HepG2 (cell line): Measurements from ENCODE around the gene GAREM2. TPM values are rescaled to one million over a fixed set of nuclear protein-coding genes. Genes with fewer than 3 reads are reported as not detected.

Experiments used
- AGO1 ChIP-seq: fragments of 200-400 bp; formaldehyde crosslinking; IDR thresholded peaks from 2 replicates; pipeline ENCODE4 v1.6.1; 2017; ENCODE audit warnings: mild to moderate bottlenecking, low read depth, low read length, moderate library complexity; ENCODE audit not compliant: poor library complexity, severe bottlenecking
- CENPBD1 ChIP-seq: sonication (generic); formaldehyde crosslinking; IDR thresholded peaks from 2 replicates; pipeline ENCODE4 v1.8.0; 2022; ENCODE audit warnings: missing genetic modification reagents, low read depth, mild to moderate bottlenecking, borderline replicate concordance
- CREBL2 ChIP-seq: sonication (generic); formaldehyde crosslinking; IDR thresholded peaks from 2 replicates; pipeline ENCODE4 v1.8.1; 2023; ENCODE audit warnings: missing genetic modification reagents, mild to moderate bottlenecking, borderline replicate concordance
- CTCF ChIP-seq: sonication (generic); formaldehyde crosslinking; IDR thresholded peaks from 2 replicates; pipeline ENCODE4 v1.5.0; 2020; ENCODE audit warnings: mild to moderate bottlenecking, missing genetic modification reagents, moderate library complexity
- HMGXB3 ChIP-seq: sonication (generic); formaldehyde crosslinking; IDR thresholded peaks from 2 replicates; pipeline ENCODE4 v1.4.0; 2020; ENCODE audit warnings: missing genetic modification reagents, borderline replicate concordance
- HNF4G ChIP-seq, 2 experiments: sonication (generic) in 1 of 2; formaldehyde crosslinking in 1 of 2; IDR thresholded peaks; 2 replicates each; pipeline versions ENCODE4 v1.4.0 to v1.6.1; 2011 to 2020; ENCODE audit warnings: borderline replicate concordance in 2 of 2, low read depth in 2 of 2, mild to moderate bottlenecking in 2 of 2, low read length in 1 of 2, missing genetic modification reagents in 1 of 2, moderate library complexity in 1 of 2
- MAF1 ChIP-seq: sonication (generic); formaldehyde crosslinking; IDR thresholded peaks from 2 replicates; pipeline ENCODE4 v1.5.0; 2020; ENCODE audit warnings: missing genetic modification reagents, borderline replicate concordance
- MTF2 ChIP-seq: sonication (generic); formaldehyde crosslinking; IDR thresholded peaks from 2 replicates; pipeline ENCODE4 v1.5.0; 2020; ENCODE audit warnings: missing genetic modification reagents, borderline replicate concordance
- NFYC ChIP-seq: IDR thresholded peaks from 2 replicates; pipeline ENCODE4 v1.6.1; 2016; ENCODE audit warnings: missing genetic modification reagents, missing compliant biosample characterization
- SPEN ChIP-seq: sonication (generic); formaldehyde crosslinking; IDR thresholded peaks from 2 replicates; pipeline ENCODE4 v1.5.1; 2020; ENCODE audit warnings: low read depth, mild to moderate bottlenecking, missing genetic modification reagents
- ZBTB14 ChIP-seq: sonication (generic); formaldehyde crosslinking; IDR thresholded peaks from 2 replicates; pipeline ENCODE4 v1.4.0; 2020; ENCODE audit warnings: missing genetic modification reagents
- ZC3H13 ChIP-seq: sonication (generic); formaldehyde crosslinking; IDR thresholded peaks from 2 replicates; pipeline ENCODE4 v1.8.1; 2023; ENCODE audit warnings: mild to moderate bottlenecking, missing genetic modification reagents, moderate library complexity
- ZFX ChIP-seq: sonication (generic); formaldehyde crosslinking; IDR thresholded peaks from 2 replicates; pipeline ENCODE4 v1.4.0; 2020; ENCODE audit warnings: mild to moderate bottlenecking, low read depth, missing genetic modification reagents, moderate library complexity
- ZNF138 ChIP-seq: sonication (generic); formaldehyde crosslinking; IDR thresholded peaks from 2 replicates; pipeline ENCODE4 v1.5.0; 2020; ENCODE audit warnings: mild to moderate bottlenecking, low read depth, missing genetic modification reagents
- ZNF143 ChIP-seq: sonication (generic); formaldehyde crosslinking; IDR thresholded peaks from 2 replicates; pipeline ENCODE4 v1.4.0; 2020; ENCODE audit warnings: missing genetic modification reagents
- ZNF563 ChIP-seq: sonication (generic); formaldehyde crosslinking; IDR thresholded peaks from 2 replicates; pipeline ENCODE4 v1.8.0; 2022; ENCODE audit warnings: mild to moderate bottlenecking, moderate library complexity, missing genetic modification reagents
- ZNF777 ChIP-seq: sonication (generic); formaldehyde crosslinking; IDR thresholded peaks from 2 replicates; pipeline ENCODE4 v1.4.0; 2020; ENCODE audit warnings: missing genetic modification reagents
- polyA plus RNA-seq, 8 experiments: library from polyadenylated mRNA; depleted of rRNA in 3 of 8; stranded (reverse) in 7 of 8; unstranded in 1 of 8; fragments of >200 nt; fragmentation: Illumina TruSeq in 4 of 8; extraction: Trizol in 4 of 8; gene quantifications; 2 replicates each; pipeline versions ENCODE4 v1.2.1 to v1.2.3, GENCODE V29; 2011 to 2016; ENCODE audit warnings: low read depth in 4 of 8, missing spikeins in 1 of 8, mixed read lengths in 1 of 8; ENCODE audit not compliant: insufficient read depth in 1 of 8
- total RNA-seq, 5 experiments: library from RNA; depleted of rRNA; stranded (reverse); fragments of >200 nt; fragmentation: Illumina TruSeq; extraction: Trizol; gene quantifications; 2 replicates each; pipeline ENCODE4 v1.2.3, GENCODE V29; 2016; ENCODE audit warnings: low read depth in 1 of 5

Gene GAREM2
- total and polyA plus RNA-seq, 2 of the 13 experiments (the other 11 are each of a cell fraction or from before 2014, with no cell fraction given) = 0.29 to 0.38 TPM

- TF ChIP-seq CENPBD1 (CRISPR knock-in tag) (no peak), NFYC (CRISPR knock-in tag) (no peak), ZNF138 (CRISPR knock-in tag) (no peak), ZNF777 (CRISPR knock-in tag) (peak; percentile 60; the same call in 1 of the 2 replicates), ZC3H13 (CRISPR knock-in tag) (0 out of 2 replicates have a peak, but pooled peaks have one; percentile 39), ZBTB14 (peak; percentile 71), CREBL2 (CRISPR knock-in tag) (no peak), MTF2 (no peak), SPEN (CRISPR knock-in tag) (no peak), ZFX (peak; percentile 40), AGO1 (no peak), HNF4G (IDR thresholded peaks at IDR 0.05; ENCODE audit: borderline replicate concordance, low read depth, low read length) (no peak), HNF4G (CRISPR knock-in tag; IDR thresholded peaks at IDR 0.05; ENCODE audit: borderline replicate concordance, low read depth) (no peak), ZNF143 (no peak), MAF1 (CRISPR knock-in tag) (no peak), CTCF (peak; percentile 60), HMGXB3 (no peak), ZNF563 (CRISPR knock-in tag) (no peak)
Measured at GRCh38 chr2:26184555-26185303, 11.8 kb downstream of the GAREM2 start (continued).
